Neural crest cell (in vitro differentiated cells): ENCODE measurements around the gene SHC1. TPM values are rescaled to one million over a fixed set of nuclear protein-coding genes. Genes with fewer than 3 reads are reported as not detected.
A peak's percentile ranks its signal among the peaks of the same experiment; 100 is the strongest.

Experiments
- DNase-seq: peaks from one replicate; pipeline ENCODE4 v3.0.0; 2021; ENCODE audit warnings: low read depth, mixed read lengths, low spot score
- H3K27ac Mint-ChIP-seq: one replicate; pipeline ENCODE4 v1.8.0; 2021; ENCODE audit warnings: mild to moderate bottlenecking, mixed read lengths; ENCODE audit not compliant: unreplicated experiment
- H3K27me3 Mint-ChIP-seq: 2 replicates; pipeline ENCODE4 v1.8.0; 2021; ENCODE audit warnings: low read depth, mild to moderate bottlenecking, mixed read lengths
- H3K36me3 Mint-ChIP-seq: 2 replicates; pipeline ENCODE4 v1.8.0; 2021; ENCODE audit warnings: low read depth, mild to moderate bottlenecking, mixed read lengths
- H3K4me1 Mint-ChIP-seq: 2 replicates; pipeline ENCODE4 v1.8.0; 2021; ENCODE audit warnings: mixed read lengths
- H3K4me3 Mint-ChIP-seq: one replicate; pipeline ENCODE4 v1.8.0; 2021; ENCODE audit warnings: mild to moderate bottlenecking, mixed read lengths
- H3K9me3 Mint-ChIP-seq: 2 replicates; pipeline ENCODE4 v1.8.0; 2021; ENCODE audit warnings: mixed read lengths
- CTCF ChIP-seq: fragments of 200-600 bp; sonication (generic); conservative IDR thresholded peaks from 2 replicates; pipeline ENCODE4 v1.5.0; 2021; ENCODE audit warnings: antibody characterized with exemption, mild to moderate bottlenecking
- total RNA-seq: library from RNA; stranded (reverse); gene quantifications from 2 replicates; pipeline ENCODE4 v1.2.1, GENCODE V29; 2021

SHC1 gene
- total RNA-seq, 1 donor from 2014 or later, result 92.9 TPM

GRCh38 chr1:154948079-154948478 lies 22.5 kb downstream of the SHC1 start:
- no peaks in the 10 kb centered on the region for H3K36me3 Mint-ChIP-seq
- H3K9me3 Mint-ChIP-seq, result no peaks in the 10 kb centered on the region
- H3K4me3 Mint-ChIP-seq, result no peak overlapping the region
- no peaks in the 10 kb centered on the region for H3K27me3 Mint-ChIP-seq
- TF ChIP-seq CTCF, result no peak
- peak overlapping the region; percentile 19 for H3K27ac Mint-ChIP-seq
- no peak for DNase-seq
- peaks cover 18% of the 10 kb centered on the region for H3K4me1 Mint-ChIP-seq

- H3K27me3 Mint-ChIP-seq, result no peaks in the 10 kb centered on the region
- no peak overlapping the region for H3K27ac Mint-ChIP-seq
- H3K36me3 Mint-ChIP-seq, result no peaks in the 10 kb centered on the region
Measured at GRCh38 chr1:154945962-154946850, 24.3 kb downstream of the SHC1 start.

GRCh38 chr1:154945160-154945961 lies 25.2 kb downstream of the SHC1 start:
- Mint-ChIP-seq H3K4me1 (peaks cover 22% of the 10 kb centered on the region), H3K27me3 (no peaks in the 10 kb centered on the region), H3K4me3 (no peak overlapping the region), H3K36me3 (no peaks in the 10 kb centered on the region), H3K9me3 (no peaks in the 10 kb centered on the region), H3K27ac (peak overlapping the region; percentile 12)
- DNase-seq, result no peak
- no peak for TF ChIP-seq CTCF

More at GRCh38 chr1:154945962-154946850, 24.3 kb downstream of the SHC1 start:
- no peaks in the 10 kb centered on the region for H3K9me3 Mint-ChIP-seq
- DNase-seq, result no peak
- H3K4me1 Mint-ChIP-seq, result peaks cover 14% of the 10 kb centered on the region
- H3K4me3 Mint-ChIP-seq, result no peak overlapping the region
- TF ChIP-seq CTCF, result no peak

- Mint-ChIP-seq H3K36me3 (no peaks in the 10 kb centered on the region), H3K9me3 (no peaks in the 10 kb centered on the region), H3K27me3 (no peaks in the 10 kb centered on the region), H3K27ac (peak overlapping the region; percentile 12), H3K4me3 (no peak overlapping the region), H3K4me1 (peaks cover 26% of the 10 kb centered on the region)
- TF ChIP-seq CTCF, result no peak
- no peak for DNase-seq
Measured at GRCh38 chr1:154944401-154945159, 26.0 kb downstream of the SHC1 start.
